ENCODE measurements around the gene CPNE4. TPM values are rescaled to one million over a fixed set of nuclear protein-coding genes. Genes with fewer than 3 reads are reported as not detected.

Gene CPNE4
- total RNA-seq, 1 experiment from 2014 or later, result not detected

- TF ChIP-seq EZH2phosphoT487 (IDR thresholded peaks at IDR 0.05; ENCODE audit: borderline replicate concordance, low read length) (no peak), EZH2 (IDR thresholded peaks at IDR 0.05; ENCODE audit: low read length, unreplicated experiment) (no peak), CTCF (conservative IDR thresholded peaks at IDR 0.05; ENCODE audit: low read depth, low read length) (no peak)
- Histone ChIP-seq H3K4me2 (ENCODE audit: low read length) (no peak overlapping the region), H3K27me3 (ENCODE audit: low read length) (no peaks in the 10 kb centered on the region), H3K9me3 (ENCODE audit: low read length) (no peaks in the 10 kb centered on the region), H3K9ac (ENCODE audit: low read length) (no peak overlapping the region), H3K79me2 (ENCODE audit: low read length) (no peaks in the 10 kb centered on the region), H3K36me3 (ENCODE audit: low read depth, low read length) (no peaks in the 10 kb centered on the region), H2AFZ (ENCODE audit: low read length) (no peak overlapping the region), H3F3A (ENCODE audit: low read length, unreplicated experiment) (no peaks in the 10 kb centered on the region), H3K27ac (ENCODE audit: low read length) (no peak overlapping the region), H3K4me1 (ENCODE audit: insufficient read depth, low read length) (peaks cover 20% of the 10 kb centered on the region), H3K4me3 (ENCODE audit: low read length) (no peak overlapping the region), H4K20me1 (ENCODE audit: low read length) (no peaks in the 10 kb centered on the region), H3K9me2 (replicated peaks; ENCODE audit: low read length) (no peaks in the 10 kb centered on the region)
- intact Hi-C loops (cut with micrococcal nuclease), result no loop called here
- ATAC-seq, result no peak
- POLR2A ChIA-PET (ENCODE audit: unreplicated experiment), result no interaction called here
- CTCF ChIA-PET, result no interaction called here
- DNase-seq, result no peak
- no TSS peak for BruUV-seq (replicated peaks)
These were observed 497.3 kb downstream of the CPNE4 start for GRCh38 chr3:131537531-131537930.

- Histone ChIP-seq H3K4me3 (ENCODE audit: low read length) (no peak overlapping the region; the same call in 1 of the 2 replicates), H3K9me3 (ENCODE audit: low read length) (no peaks in the 10 kb centered on the region), H3K36me3 (ENCODE audit: low read depth, low read length) (no peaks in the 10 kb centered on the region), H3K79me2 (ENCODE audit: low read length) (no peaks in the 10 kb centered on the region), H3K4me1 (ENCODE audit: insufficient read depth, low read length) (peaks cover 20% of the 10 kb centered on the region), H3K27ac (ENCODE audit: low read length) (peak overlapping the region; percentile 95), H3K4me2 (ENCODE audit: low read length) (peak overlapping the region; percentile 70), H3K27me3 (ENCODE audit: low read length) (no peaks in the 10 kb centered on the region), H2AFZ (ENCODE audit: low read length) (no peak overlapping the region), H3K9me2 (replicated peaks; ENCODE audit: low read length) (no peaks in the 10 kb centered on the region), H4K20me1 (ENCODE audit: low read length) (no peaks in the 10 kb centered on the region), H3F3A (ENCODE audit: low read length, unreplicated experiment) (no peaks in the 10 kb centered on the region), H3K9ac (ENCODE audit: low read length) (peak overlapping the region; percentile 75)
- intact Hi-C loops (cut with micrococcal nuclease), result no loop called here
- TF ChIP-seq EZH2phosphoT487 (IDR thresholded peaks at IDR 0.05; ENCODE audit: borderline replicate concordance, low read length) (no peak), CTCF (conservative IDR thresholded peaks at IDR 0.05; ENCODE audit: low read depth, low read length) (no peak), EZH2 (IDR thresholded peaks at IDR 0.05; ENCODE audit: low read length, unreplicated experiment) (no peak)
- peak; percentile 85 for DNase-seq
- CTCF ChIA-PET, result interaction anchor here (0.9 kb wide), 1 partner anchor 9 kb away, joined by 3 read pairs; no protein-coding TSS in a partner anchor
- peak; percentile 98 for ATAC-seq
- no TSS peak for BruUV-seq (replicated peaks)
- POLR2A ChIA-PET (ENCODE audit: unreplicated experiment), result no interaction called here
These were observed 499.2 kb downstream of the CPNE4 start for GRCh38 chr3:131535596-131535995.

- no peaks in the 10 kb centered on the region for H3F3A ChIP-seq (ENCODE audit: low read length, unreplicated experiment)
- CTCF ChIA-PET, result interaction anchor here (0.9 kb wide), 1 partner anchor 8 kb away, joined by 3 read pairs; no protein-coding TSS in a partner anchor
- no TSS peak for BruUV-seq (replicated peaks)
- peak overlapping the region; percentile 95 for H3K27ac ChIP-seq (ENCODE audit: low read length)
- H3K4me2 ChIP-seq (ENCODE audit: low read length), result peak overlapping the region; percentile 70
- intact Hi-C loops (cut with micrococcal nuclease), result no loop called here
- no peaks in the 10 kb centered on the region for H3K79me2 ChIP-seq (ENCODE audit: low read length)
- no peak overlapping the region for H2AFZ ChIP-seq (ENCODE audit: low read length)
- no peaks in the 10 kb centered on the region for H3K27me3 ChIP-seq (ENCODE audit: low read length)
- POLR2A ChIA-PET (ENCODE audit: unreplicated experiment), result no interaction called here
- DNase-seq (peak; percentile 78), ATAC-seq (peak; percentile 62)
- H3K4me3 ChIP-seq (ENCODE audit: low read length), result no peak overlapping the region; the same call in 1 of the 2 replicates
- no peaks in the 10 kb centered on the region for H3K36me3 ChIP-seq (ENCODE audit: low read depth, low read length)
- no peaks in the 10 kb centered on the region for H3K9me2 ChIP-seq (replicated peaks; ENCODE audit: low read length)
- H3K9me3 ChIP-seq (ENCODE audit: low read length), result no peaks in the 10 kb centered on the region
- H4K20me1 ChIP-seq (ENCODE audit: low read length), result no peaks in the 10 kb centered on the region
- no peak for TF ChIP-seq CTCF (conservative IDR thresholded peaks at IDR 0.05; ENCODE audit: low read depth, low read length)
- TF ChIP-seq EZH2 (IDR thresholded peaks at IDR 0.05; ENCODE audit: low read length, unreplicated experiment), result no peak
- no peak for TF ChIP-seq EZH2phosphoT487 (IDR thresholded peaks at IDR 0.05; ENCODE audit: borderline replicate concordance, low read length)
- H3K4me1 ChIP-seq (ENCODE audit: insufficient read depth, low read length), result peaks cover 20% of the 10 kb centered on the region
- peak overlapping the region; percentile 75 for H3K9ac ChIP-seq (ENCODE audit: low read length)
These were observed 499.7 kb downstream of the CPNE4 start for GRCh38 chr3:131535131-131535530.
